ENCODE data around the gene ACAD8. TPM values are rescaled to one million over a fixed set of nuclear protein-coding genes. Genes with fewer than 3 reads are reported as not detected.

The ACAD8 gene
- polyA plus RNA-seq, 1 of the 3 experiments (the other 2 are of a cell fraction) = 29.8 TPM

- ChIA-PET POLR2A (no interaction called here), CTCF (interaction anchor here (0.6 to 1.5 kb wide), 2 partner anchors 14 to 32 kb away, joined by 3 to 4 read pairs; no protein-coding TSS in a partner anchor)
- TF ChIP-seq RFX5 (IDR thresholded peaks at IDR 0.05; ENCODE audit: low read length) = no peak
- Histone ChIP-seq H3K27ac (ENCODE audit: low read depth in 2 of 2, low read length in 1 of 2) (no peak overlapping the region), H3K9ac (no peak overlapping the region), H3K79me2 (ENCODE audit: insufficient read depth) (no peaks in the 10 kb centered on the region), H3K36me3 (replicated peaks in 1 of 2; ENCODE audit: control insufficient read depth in 1 of 2, insufficient read depth in 2 of 2, low read length in 1 of 2) (no peaks in the 10 kb centered on the region), H3K9me3 (no peaks in the 10 kb centered on the region), H3K27me3 (ENCODE audit: insufficient read depth) (no peaks in the 10 kb centered on the region), H3K4me1 (ENCODE audit: control insufficient read depth in 1 of 2, insufficient read depth in 2 of 2, low read depth in 1 of 2, low read length in 1 of 2) (no peaks in the 10 kb centered on the region), H2AFZ (ENCODE audit: low read depth) (no peak overlapping the region), H3K4me2 (no peak overlapping the region), H3F3A (replicated peaks; ENCODE audit: insufficient read depth) (no peaks in the 10 kb centered on the region), H3K4me3 (ENCODE audit: low read depth in 2 of 2, low read length in 1 of 2) (no peak overlapping the region), H4K20me1 (ENCODE audit: insufficient read depth) (no peaks in the 10 kb centered on the region), H3K9me2 (no peaks in the 10 kb centered on the region)
- DNase-seq = no peak
- WGBS (ENCODE audit: low lambda C conversion rate) = 44% methylated on average over 19 of the region's 20 CpGs
Measured at GRCh38 chr11:134293119-134294113, 40.0 kb downstream of the ACAD8 start.

- ChIA-PET POLR2A (no interaction called here), CTCF (no interaction called here)
- DNase-seq = no peak
- Histone ChIP-seq H3K4me2 (no peak overlapping the region), H3K36me3 (replicated peaks in 1 of 2; ENCODE audit: control insufficient read depth in 1 of 2, insufficient read depth in 2 of 2, low read length in 1 of 2) (no peaks in the 10 kb centered on the region), H3K79me2 (ENCODE audit: insufficient read depth) (no peaks in the 10 kb centered on the region), H3K9me2 (no peaks in the 10 kb centered on the region), H3K9me3 (no peaks in the 10 kb centered on the region), H2AFZ (ENCODE audit: low read depth) (no peak overlapping the region), H3K27ac (ENCODE audit: low read depth in 2 of 2, low read length in 1 of 2) (no peak overlapping the region), H3F3A (replicated peaks; ENCODE audit: insufficient read depth) (no peaks in the 10 kb centered on the region), H3K4me1 (ENCODE audit: control insufficient read depth in 1 of 2, insufficient read depth in 2 of 2, low read depth in 1 of 2, low read length in 1 of 2) (peaks cover 0 to 2% of the 10 kb centered on the region in 2 experiments; a peak in 2 of 4 replicates), H3K9ac (no peak overlapping the region), H3K27me3 (ENCODE audit: insufficient read depth) (no peaks in the 10 kb centered on the region), H3K4me3 (ENCODE audit: low read depth in 2 of 2, low read length in 1 of 2) (no peak overlapping the region), H4K20me1 (ENCODE audit: insufficient read depth) (no peaks in the 10 kb centered on the region)
- TF ChIP-seq POLR2AphosphoS5 (IDR thresholded peaks at IDR 0.05; ENCODE audit: low read depth, low read length) = no peak
- no peak for TF ChIP-seq MAX (IDR thresholded peaks at IDR 0.05; ENCODE audit: low read depth)
- no peak for TF ChIP-seq FOXM1 (IDR thresholded peaks at IDR 0.05; ENCODE audit: low read depth)
- TF ChIP-seq ZBTB33 (IDR thresholded peaks at IDR 0.05; ENCODE audit: borderline replicate concordance, low read depth) = no peak
- no peak for TF ChIP-seq TCF12 (IDR thresholded peaks at IDR 0.05)
- TF ChIP-seq GABPA (IDR thresholded peaks at IDR 0.05; ENCODE audit: low read depth) = no peak
- TF ChIP-seq, protein P1, sequence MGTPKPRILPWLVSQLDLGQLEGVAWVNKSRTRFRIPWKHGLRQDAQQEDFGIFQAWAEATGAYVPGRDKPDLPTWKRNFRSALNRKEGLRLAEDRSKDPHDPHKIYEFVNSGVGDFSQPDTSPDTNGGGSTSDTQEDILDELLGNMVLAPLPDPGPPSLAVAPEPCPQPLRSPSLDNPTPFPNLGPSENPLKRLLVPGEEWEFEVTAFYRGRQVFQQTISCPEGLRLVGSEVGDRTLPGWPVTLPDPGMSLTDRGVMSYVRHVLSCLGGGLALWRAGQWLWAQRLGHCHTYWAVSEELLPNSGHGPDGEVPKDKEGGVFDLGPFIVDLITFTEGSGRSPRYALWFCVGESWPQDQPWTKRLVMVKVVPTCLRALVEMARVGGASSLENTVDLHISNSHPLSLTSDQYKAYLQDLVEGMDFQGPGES (IDR thresholded peaks at IDR 0.05; ENCODE audit: low read depth, low read length) = no peak
- TF ChIP-seq, protein P2, sequence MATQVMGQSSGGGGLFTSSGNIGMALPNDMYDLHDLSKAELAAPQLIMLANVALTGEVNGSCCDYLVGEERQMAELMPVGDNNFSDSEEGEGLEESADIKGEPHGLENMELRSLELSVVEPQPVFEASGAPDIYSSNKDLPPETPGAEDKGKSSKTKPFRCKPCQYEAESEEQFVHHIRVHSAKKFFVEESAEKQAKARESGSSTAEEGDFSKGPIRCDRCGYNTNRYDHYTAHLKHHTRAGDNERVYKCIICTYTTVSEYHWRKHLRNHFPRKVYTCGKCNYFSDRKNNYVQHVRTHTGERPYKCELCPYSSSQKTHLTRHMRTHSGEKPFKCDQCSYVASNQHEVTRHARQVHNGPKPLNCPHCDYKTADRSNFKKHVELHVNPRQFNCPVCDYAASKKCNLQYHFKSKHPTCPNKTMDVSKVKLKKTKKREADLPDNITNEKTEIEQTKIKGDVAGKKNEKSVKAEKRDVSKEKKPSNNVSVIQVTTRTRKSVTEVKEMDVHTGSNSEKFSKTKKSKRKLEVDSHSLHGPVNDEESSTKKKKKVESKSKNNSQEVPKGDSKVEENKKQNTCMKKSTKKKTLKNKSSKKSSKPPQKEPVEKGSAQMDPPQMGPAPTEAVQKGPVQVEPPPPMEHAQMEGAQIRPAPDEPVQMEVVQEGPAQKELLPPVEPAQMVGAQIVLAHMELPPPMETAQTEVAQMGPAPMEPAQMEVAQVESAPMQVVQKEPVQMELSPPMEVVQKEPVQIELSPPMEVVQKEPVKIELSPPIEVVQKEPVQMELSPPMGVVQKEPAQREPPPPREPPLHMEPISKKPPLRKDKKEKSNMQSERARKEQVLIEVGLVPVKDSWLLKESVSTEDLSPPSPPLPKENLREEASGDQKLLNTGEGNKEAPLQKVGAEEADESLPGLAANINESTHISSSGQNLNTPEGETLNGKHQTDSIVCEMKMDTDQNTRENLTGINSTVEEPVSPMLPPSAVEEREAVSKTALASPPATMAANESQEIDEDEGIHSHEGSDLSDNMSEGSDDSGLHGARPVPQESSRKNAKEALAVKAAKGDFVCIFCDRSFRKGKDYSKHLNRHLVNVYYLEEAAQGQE (IDR thresholded peaks at IDR 0.05; ENCODE audit: low read depth, low read length) = no peak
- TF ChIP-seq NRF1 (IDR thresholded peaks at IDR 0.05; ENCODE audit: low read depth, low read length) = no peak
- no peak for TF ChIP-seq FOXJ3 (CRISPR knock-in tag; IDR thresholded peaks at IDR 0.05)
- TF ChIP-seq TEAD4 (IDR thresholded peaks at IDR 0.05; ENCODE audit: borderline replicate concordance, insufficient read depth) = no peak
- no peak for TF ChIP-seq USF1 (IDR thresholded peaks at IDR 0.05; ENCODE audit: borderline replicate concordance, low read depth)
- TF ChIP-seq NFIC (IDR thresholded peaks at IDR 0.05; ENCODE audit: borderline replicate concordance) = no peak
- no peak for TF ChIP-seq MXI1 (IDR thresholded peaks at IDR 0.05; ENCODE audit: low read depth, low read length)
- no peak for TF ChIP-seq TAF1 (IDR thresholded peaks at IDR 0.05; ENCODE audit: borderline replicate concordance, low read depth, low read length)
- 52% methylated on average over 9 of the region's 9 CpGs for WGBS (ENCODE audit: low lambda C conversion rate)
Measured at GRCh38 chr11:134294664-134295063, 41.3 kb downstream of the ACAD8 start.

All from SK-N-SH (cell line).